ENCODE data around the gene STEAP1B. TPM values are rescaled to one million over a fixed set of nuclear protein-coding genes. Genes with fewer than 3 reads are reported as not detected.
"Not testable (repeated sequence)": the region's sequence is repeated elsewhere in the genome, so short reads cannot be mapped to it uniquely, and the experiment has no call there.

Gene STEAP1B
- polyA plus RNA-seq, 1 experiment, result 1.4 TPM

DNA sequence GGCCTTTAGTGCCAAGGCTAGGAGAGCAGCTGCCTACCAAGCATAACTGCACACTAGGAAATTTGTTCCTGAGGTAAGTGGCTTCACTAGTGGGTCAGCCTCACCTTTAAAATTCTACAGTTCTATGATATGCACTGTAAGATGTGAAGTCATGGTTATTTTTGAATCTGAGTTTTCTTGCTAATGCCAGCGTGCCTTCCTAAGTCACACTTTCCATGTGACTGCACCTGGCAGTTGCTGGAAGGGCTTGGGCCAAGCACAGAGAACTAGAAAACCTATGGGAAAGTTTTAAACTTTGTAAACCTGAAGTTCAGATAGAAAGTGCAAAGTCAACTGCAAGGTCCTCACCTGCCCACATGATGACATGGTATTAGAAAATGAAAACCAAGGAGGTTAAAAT is 42.5 kb downstream of the STEAP1B start:
- DNase-seq (ENCODE audit: low read depth), result no peak
- H3K27me3 ChIP-seq (ENCODE audit: control insufficient read depth, insufficient read depth, low read length), result no peaks in the 10 kb centered on the region; the same call in 1 of the 2 replicates
- CTCF ChIA-PET, result interaction anchor here (0.6 to 0.9 kb wide), 2 partner anchors 10 to 347 kb away, joined by 3 to 4 read pairs; no protein-coding TSS in a partner anchor
- POLR2A ChIA-PET, result no interaction called here
- no peak overlapping the region for H3K4me3 ChIP-seq (ENCODE audit: low read depth, low read length)
- H3K36me3 ChIP-seq (ENCODE audit: control insufficient read depth, insufficient read depth, low read length), result no peaks in the 10 kb centered on the region
- no peak for TF ChIP-seq CTCF (IDR thresholded peaks at IDR 0.05; ENCODE audit: insufficient read depth, low read depth, low read length)

GRCh38 chr7:22454446-22454845 is 45.5 kb downstream of the STEAP1B start:
- TF ChIP-seq CTCF (IDR thresholded peaks at IDR 0.05; ENCODE audit: insufficient read depth, low read depth, low read length), result no peak
- ChIA-PET CTCF (interaction anchor here (1.1 to 1.7 kb wide), 3 partner anchors 9 to 32 kb away, joined by 3 to 7 read pairs (median 3); no protein-coding TSS in a partner anchor), POLR2A (no interaction called here)
- Histone ChIP-seq H3K36me3 (ENCODE audit: control insufficient read depth, insufficient read depth, low read length) (no peaks in the 10 kb centered on the region), H3K27me3 (ENCODE audit: control insufficient read depth, insufficient read depth, low read length) (no peaks in the 10 kb centered on the region; the same call in 1 of the 2 replicates), H3K4me3 (ENCODE audit: low read depth, low read length) (no peak overlapping the region)
- DNase-seq (ENCODE audit: low read depth), result no peak

DNA sequence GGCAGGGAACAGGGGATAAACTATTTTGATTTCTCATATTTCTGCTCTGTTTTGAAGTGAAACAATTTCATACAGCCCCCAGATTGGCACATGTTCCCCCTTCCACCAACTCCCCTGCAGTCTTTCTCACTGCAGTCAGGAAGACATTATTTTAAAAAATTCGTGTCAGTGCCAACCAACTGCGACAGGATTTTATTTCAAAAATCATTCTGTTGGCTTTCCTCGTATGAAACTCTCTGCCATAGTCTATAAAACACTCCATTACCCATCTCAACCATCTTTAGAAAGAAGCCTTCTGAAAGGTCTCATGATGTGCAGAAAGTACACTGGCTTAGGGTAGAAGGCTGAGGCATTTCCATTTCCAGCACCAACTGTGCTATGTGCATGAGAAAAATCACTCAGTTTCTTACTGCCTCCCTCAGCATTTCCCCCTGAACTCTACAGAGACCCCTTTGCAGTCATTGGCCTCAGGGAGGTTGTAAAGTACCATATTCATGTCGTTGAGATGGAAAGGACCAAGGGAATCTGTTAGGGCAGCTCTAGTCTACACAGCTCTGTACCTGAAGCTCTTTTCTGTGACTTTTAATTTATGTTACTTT is 46.9 kb downstream of the STEAP1B start:
- no peaks in the 10 kb centered on the region; the same call in 1 of the 2 replicates for H3K27me3 ChIP-seq (ENCODE audit: control insufficient read depth, insufficient read depth, low read length)
- no peak for TF ChIP-seq CTCF (IDR thresholded peaks at IDR 0.05; ENCODE audit: insufficient read depth, low read depth, low read length)
- no peak for DNase-seq (ENCODE audit: low read depth)
- no peaks in the 10 kb centered on the region for H3K36me3 ChIP-seq (ENCODE audit: control insufficient read depth, insufficient read depth, low read length)
- no peak overlapping the region for H3K4me3 ChIP-seq (ENCODE audit: low read depth, low read length)
- CTCF ChIA-PET, result interaction anchor here (0.9 to 1.5 kb wide), 9 partner anchors 8 to 342 kb away, joined by 3 to 15 read pairs (median 5); no protein-coding TSS in a partner anchor
- POLR2A ChIA-PET, result no interaction called here

DNA sequence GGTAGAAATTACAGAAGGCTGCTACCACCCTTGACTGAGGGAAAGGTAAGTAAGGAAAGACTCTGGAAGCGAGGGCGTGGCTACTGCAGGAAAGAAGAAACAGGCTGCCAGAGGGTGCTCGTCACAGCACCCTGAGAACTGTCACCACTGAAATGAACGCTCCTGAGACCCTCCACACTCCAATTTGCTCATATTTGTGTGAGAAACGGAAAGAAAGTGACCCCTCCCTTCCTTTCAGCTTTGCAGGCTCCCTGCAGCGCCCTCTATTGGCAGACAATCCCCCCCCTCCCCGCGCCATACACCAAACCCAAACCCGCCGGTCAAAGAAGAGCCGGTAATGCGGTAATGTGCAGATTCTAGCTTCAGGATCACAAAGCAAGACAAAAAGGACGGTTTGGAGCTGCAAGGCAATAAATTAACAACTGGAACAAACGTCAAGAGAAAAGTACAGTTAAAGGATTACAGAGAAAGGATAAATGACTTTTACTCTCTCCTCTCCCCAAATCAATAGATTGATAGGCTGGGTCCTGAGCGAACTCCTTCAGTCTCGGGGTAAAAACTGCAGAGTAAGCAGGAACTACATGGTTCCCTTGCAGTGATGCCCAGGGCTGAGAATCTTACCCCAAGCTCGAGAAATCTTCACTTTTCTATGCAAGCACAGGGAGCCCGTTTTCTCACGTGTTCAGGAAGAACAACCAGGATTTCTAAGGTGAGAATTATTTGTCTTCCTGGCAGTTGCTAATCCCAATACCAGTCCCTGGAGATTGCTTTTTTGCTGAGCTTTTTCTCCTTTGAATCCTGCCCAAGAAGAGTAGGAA is 47.6 kb downstream of the STEAP1B start:
- ChIA-PET POLR2A (no interaction called here), CTCF (interaction anchor here (0.9 to 1.5 kb wide), 9 partner anchors 8 to 349 kb away, joined by 3 to 15 read pairs (median 5); no protein-coding TSS in a partner anchor)
- H3K36me3 ChIP-seq (ENCODE audit: control insufficient read depth, insufficient read depth, low read length), result no peaks in the 10 kb centered on the region
- no peak for DNase-seq (ENCODE audit: low read depth)
- TF ChIP-seq CTCF (IDR thresholded peaks at IDR 0.05; ENCODE audit: insufficient read depth, low read depth, low read length), result peak; percentile 72
- peak overlapping the region; percentile 6; the same call in 1 of the 2 replicates for H3K4me3 ChIP-seq (ENCODE audit: low read depth, low read length)
- H3K27me3 ChIP-seq (ENCODE audit: control insufficient read depth, insufficient read depth, low read length), result no peaks in the 10 kb centered on the region; the same call in 1 of the 2 replicates

DNA sequence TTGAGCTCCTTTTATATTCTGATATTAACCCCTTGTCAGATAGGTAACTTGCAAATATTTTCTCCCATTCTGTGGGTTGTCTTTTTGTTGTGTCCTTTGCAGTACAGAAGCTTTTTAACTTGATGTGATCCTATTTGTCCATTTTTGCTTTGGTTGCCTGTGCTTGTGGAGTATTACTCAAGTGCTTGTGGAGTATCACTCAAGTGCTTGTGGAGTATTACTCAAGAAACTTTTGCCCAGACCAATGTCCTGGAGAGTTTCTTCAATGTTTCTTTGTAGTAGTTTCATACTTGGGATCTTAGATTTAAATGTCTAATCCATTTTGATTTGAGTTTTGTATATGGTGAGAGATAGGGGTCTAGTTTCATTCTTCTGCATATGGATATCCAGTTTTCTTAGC is 50.0 kb downstream of the STEAP1B start:
- POLR2A ChIA-PET; DNase-seq (ENCODE audit: low read depth); CTCF ChIA-PET; H3K36me3 ChIP-seq (ENCODE audit: control insufficient read depth, insufficient read depth, low read length); H3K4me3 ChIP-seq (ENCODE audit: low read depth, low read length); H3K27me3 ChIP-seq (ENCODE audit: control insufficient read depth, insufficient read depth, low read length): not testable (repeated sequence)

Measured in BJ (cell line).